ENCODE results near the gene ZNF507.

Gene ZNF507

DNA sequence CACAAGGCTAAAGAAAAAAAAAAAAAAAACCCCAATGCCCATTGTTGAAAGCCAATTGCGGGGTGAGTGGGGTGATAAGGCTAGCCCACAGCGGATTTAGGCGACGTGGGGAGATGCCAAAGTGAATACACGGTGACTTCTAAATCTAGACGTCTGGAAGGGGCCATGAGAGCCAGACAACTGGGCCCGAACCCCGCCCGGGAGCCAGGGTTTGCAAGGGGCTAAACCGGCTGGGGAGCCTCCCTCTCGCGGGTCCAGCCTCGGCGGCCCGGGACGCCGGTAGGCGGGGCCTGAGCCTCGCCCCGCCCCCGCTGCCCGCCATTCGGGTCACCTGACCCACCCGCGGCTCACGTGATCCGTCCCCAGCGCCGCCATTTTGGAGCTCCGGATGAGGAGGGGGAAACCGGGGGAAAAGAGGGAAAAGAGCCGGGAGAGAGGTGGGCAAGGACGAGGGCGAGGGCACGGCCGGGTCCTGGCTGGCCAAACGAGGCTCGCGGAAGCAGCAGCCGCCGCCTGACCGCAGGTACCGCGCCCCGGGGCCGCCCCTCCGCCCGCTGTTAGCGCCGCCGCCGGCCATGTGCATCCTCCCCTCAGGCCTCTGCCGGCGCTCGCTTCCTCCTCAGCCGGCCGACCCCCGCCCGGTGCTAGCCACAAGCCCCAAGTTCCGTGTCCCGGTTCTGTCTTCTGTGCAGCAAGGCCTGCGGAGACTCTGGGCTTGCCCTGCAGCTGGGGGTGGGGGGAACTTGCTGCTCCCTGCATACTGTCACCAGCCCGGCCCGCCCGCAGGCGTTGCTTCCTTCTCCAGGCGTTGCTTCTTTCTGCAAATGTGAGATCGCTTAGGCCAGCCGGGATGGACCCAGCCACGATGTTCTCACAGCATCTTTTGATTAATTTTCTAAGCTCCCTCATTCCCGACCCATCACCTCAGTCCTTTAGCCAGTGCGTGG lies at the start of gene ZNF507:
ZNF507 (plus strand) TSS at position 350 of the 947 bp plus-strand sequence. CDS start 7,221 bp downstream, outside the sequence.
- peak; percentile 43 to 47 for DNase-seq (ENCODE audit: low read depth in 2 of 2)

DNA sequence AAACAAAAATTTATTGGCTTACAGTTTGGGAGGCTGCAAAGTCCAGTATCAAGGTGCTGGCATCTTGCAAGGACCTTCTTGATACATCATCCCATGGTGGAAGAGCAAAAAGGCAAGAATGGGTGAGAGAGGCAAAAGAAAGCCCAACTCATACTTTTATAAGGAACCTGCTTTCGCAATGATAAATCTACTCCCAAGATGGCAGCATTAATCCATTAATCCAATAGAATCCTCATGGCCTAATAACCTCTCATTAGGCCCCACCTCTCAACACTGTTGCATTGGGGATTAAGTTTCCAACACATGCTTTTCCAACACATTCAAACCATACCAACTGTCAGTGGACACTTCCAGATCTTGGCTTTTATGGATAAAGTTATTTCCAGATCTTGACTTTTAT lies 48.7 kb upstream of the ZNF507 start:
- no peak for DNase-seq (ENCODE audit: low read depth in 2 of 2)

DNA sequence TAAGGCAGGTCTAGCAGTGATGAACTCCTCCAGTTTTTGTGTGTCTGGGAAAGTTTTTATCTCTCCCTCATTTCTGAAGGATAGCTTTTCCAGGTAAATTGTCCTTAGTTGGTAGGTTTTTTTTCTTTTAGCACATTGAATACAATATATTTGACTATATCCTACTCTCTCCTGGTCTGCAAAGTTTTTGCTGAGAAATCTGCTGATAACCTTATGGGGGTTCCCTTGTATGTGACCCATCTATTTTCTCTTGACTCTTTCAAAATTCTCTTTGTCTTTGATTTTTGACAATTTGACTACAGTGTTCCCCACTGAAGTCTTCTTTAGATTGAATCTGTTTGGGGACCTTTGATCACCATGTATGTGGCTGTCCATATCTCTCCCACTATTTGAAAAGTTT lies 42.6 kb upstream of the ZNF507 start:
- DNase-seq (ENCODE audit: low read depth in 2 of 2): no peak

DNA sequence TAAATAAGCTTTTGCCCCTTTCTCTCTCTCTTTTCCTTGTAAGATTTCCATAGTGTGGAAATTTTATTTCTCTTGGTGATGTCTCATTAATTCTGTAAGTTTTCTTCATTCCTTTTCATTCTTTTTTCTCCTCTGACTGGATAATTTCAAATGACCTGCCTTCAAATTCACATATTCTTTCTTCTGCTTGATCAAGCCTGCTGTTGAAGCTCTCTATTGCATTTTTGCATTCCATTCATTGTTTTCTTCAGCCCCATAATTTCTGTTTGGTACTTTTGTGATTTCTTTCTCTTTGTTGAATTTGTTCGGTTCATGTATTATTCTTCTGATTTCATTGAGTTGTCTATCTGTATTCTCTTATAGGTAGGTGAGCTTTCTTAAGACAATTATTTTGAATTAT lies 42.2 kb upstream of the ZNF507 start:
- no peak for DNase-seq (ENCODE audit: low read depth in 2 of 2)

DNA sequence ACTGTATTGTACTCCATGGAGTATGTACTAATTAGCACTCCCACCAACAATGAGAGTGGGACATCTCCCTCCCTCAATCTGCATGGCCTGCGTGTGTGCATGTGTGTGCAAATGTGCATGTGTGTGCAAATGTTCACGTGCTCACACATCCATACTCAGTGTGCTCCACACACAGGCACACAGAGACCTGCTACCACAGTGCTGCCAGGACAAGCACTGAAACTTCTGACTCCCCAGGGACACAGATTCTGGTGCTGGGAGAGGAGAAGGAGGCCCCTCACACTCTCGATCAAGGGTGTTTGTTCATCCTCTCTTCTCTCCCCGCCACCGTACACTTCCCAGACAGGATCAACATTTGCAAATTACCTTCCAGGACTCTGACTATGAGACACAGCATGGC lies 37.8 kb upstream of the ZNF507 start:
- DNase-seq (ENCODE audit: low read depth in 2 of 2): no peak

DNA sequence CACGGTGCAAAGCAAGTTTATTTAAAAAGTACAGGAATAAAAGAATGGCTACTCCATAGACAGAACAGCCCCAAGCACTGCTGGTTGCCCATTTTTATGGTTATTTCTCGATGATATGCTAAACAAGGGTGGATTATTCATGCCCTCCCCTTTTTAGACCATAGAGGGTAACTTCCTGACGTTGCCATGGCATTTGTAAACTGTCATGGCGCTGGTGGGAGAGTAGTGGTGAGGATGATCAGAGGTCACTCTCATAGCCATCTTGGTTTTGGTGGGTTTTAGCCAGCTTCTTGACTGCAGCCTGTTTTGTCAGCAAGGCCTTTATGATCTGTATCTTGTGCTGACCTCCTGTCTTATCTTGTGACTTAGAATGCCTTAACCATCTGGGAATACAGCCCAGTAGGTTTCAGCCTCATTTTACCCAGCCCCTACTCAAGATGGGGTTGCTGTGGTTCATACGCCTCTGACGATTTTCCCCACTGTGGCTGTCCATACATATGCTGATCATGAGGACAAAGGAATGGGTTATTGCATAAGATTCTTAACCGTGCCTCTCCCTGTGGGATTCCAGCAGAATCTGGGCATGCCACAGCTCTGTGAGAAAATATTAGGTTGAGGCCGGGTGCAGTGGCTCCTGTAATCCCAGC lies 36.9 kb upstream of the ZNF507 start:
- DNase-seq (ENCODE audit: low read depth in 2 of 2): no peak

DNA sequence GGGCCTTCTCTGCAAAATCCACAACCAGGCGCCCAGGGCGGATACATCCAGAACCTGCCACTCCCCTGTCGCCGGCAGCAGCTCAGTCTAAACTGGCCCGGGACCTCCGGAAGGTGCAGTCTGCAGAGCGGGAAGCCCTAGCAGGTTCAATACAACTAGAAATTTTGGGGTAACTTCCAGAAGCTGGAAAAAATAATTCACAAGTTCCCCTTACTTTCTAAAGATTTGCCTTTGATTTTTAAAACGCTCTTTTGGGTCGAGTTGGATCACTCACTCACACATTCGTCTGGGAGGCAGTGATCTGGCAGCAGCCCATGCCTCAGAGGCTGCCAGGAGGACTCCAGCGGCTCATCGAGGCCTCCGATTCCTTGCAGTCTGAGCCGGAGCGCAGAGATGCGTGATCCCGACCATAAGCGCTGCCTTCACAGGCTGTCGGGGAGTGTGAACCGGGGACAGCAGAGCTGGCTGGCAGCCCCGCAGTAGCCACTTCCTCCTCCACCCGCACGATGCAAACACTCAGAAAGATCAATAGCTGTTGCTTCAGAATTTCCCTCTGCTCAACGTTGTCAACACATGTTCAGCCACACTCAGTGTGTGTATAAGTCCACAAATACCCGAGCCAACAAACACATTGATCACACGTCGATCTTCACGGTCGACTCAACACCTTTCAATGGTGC lies 35.6 kb upstream of the ZNF507 start:
- no peak for DNase-seq (ENCODE audit: low read depth in 2 of 2)

DNA sequence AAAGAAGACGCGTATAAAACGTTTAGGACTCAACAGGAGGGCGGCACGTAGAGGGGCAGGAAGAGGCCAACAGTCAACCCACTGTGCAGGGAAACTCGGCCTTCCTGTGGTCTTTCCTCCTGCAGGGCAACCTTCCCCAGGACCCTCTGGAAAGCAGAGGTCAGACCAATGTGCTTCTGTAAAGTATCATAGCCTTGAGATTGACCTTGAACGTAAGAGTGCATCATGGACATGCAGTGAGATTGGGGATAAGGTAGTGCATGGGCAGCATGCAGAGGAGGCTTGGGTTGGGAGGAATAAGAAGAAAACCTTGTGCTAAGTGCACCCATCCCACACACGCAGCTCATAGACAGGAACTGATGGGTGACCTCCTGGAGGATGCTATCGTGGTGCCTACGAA lies 34.0 kb upstream of the ZNF507 start:
- DNase-seq (ENCODE audit: low read depth in 2 of 2): no peak

DNA sequence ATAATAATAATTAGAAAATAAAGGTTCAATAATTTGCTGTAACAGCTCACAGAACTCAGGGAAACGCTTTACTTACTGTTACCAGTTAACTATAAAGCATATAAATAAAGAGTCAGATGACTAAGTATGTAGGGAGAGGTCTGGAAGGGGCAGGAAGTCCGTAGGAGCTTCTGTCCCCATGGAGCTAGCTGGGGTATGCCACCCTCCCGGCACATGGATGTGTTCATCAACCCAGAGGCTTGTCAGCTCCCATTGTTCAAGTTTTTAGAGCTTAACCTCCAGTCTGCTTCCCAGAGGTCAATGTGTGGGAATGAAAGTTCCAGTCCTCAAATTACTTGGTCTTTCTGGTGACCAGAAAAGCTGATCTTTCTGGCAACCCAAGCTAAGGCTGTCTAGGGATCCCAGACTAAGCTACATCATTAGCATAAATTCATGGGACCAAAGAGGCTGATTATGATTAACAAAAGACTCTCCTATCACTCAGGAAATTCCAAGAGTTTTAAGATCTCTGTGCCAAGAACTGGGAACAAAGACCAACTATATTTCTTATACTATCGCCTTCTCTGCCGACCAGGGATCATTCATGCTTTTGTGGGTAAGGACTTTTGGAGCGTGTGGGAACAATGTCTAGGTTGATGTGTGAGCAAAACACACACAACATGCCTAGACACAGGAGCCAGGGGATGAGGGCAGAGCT lies 31.7 kb upstream of the ZNF507 start:
- DNase-seq (ENCODE audit: low read depth in 2 of 2): no peak

DNA sequence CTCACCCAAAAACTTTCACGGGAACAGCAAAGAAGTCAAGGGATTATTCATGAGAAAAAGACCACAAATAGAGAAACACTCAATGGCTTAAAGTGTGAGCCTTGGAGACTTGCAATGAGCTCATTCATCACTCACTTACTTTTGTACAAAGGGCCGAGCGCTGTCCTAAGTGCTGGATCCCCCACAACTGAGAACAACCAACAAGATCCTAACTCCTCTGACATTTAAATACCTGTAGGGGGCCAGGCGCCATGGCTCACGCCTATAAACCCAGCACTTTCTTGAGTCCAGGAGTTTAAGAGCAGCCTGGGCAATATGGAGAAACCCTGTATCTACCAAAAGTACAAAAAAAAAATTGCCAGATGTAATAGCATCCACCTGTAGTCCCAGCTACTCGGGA lies 29.4 kb upstream of the ZNF507 start:
- DNase-seq (ENCODE audit: low read depth in 2 of 2): no peak

DNA sequence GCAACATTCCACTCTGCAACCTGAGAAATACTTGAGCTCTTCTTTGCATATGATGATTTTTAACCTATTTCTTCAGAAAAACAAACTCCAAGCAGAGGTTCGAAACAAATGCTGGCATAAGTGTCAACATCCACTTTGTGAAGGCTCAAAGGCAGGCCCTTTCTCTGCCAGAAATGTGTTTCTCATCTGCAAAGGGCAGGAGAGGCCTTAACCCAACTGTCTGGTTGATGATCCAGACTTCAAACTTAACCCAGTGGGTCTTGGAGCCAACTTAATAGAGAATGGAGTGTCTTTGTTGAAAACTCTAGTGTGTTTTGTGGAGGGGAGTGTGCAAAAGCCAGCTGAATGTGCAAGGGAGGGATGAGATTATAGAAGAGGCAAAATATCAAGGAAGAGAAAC lies 28.3 kb upstream of the ZNF507 start:
- no peak for DNase-seq (ENCODE audit: low read depth in 2 of 2)

DNA sequence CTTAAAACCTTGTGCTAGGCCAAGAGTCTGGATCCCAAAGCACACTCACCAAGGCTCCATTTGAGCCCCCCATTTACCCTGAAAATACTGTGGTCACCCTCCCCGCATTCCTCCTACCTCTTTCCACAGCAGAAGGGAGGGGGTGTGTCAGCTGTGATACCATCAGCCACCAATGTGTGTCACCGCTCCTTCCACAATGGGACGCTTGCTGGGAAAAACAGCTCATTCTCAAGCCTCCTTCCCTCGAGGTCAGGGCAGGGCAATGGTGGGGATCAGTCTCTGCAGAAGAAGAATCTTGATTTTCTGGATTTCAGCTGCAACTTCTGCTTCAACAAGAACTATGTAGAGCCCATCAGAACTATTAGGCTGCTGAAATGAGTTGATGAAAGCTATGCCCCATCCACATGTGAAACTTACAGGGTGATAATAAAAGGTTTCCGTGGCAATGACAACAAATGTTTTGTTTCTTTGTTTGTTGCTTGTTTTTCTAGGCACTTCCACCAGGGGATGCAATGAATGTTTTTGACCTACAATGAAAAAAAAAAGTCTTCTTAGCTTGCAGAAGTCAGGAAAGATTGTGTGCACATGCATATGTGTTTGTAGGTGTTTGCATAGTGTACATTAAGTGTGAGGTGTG lies 26.4 kb upstream of the ZNF507 start:
- no peak for DNase-seq (ENCODE audit: low read depth in 2 of 2)

DNA sequence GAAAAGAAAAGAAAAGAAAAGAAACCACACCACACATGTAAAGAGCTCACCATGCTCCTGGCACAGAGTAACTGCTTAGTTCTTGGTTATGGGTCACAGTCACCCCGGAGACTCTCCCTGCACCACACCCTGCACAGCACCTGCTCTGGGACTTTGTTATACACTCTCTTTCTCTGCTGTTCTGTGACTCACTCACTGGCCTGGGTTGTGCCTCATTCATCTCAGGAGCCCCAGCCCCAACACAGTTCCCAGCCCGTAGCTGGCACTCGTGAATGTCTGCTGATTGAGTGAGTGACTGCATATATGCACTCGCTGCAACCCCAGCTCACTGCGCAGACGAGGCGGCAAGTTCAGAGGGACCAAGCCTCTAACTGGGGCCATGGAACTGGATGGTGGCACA lies 22.9 kb upstream of the ZNF507 start:
- DNase-seq (ENCODE audit: low read depth in 2 of 2): no peak

DNA sequence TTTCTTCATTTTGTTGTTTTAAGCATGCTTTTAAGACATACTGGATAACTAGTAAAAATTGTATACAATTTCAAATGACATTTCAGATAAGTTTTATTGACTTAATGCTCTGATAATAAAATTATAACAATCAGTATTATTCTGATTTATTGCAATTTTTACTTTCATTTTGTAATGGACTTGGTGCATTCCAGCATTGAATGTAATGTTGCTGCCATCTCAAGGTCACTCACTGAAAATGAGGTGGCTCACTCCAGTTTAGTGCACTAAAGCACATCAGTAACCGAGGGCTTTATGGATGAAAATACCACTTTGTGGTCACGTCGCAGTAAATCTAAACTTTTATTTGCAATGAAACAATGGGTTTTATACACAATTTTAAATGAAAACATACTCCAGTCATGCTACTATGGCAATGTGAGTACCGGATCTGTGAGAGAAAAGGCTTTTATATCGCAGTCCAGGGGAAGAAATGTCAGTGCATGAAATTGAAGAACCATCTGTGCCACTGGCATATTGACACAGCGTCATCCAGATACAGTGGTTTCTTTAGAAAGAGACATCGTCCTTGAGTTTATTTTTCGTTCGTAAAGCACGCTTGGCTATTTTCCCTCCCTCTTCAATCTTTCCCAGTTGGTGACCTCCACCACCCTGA lies 20.7 kb upstream of the ZNF507 start:
- no peak for DNase-seq (ENCODE audit: low read depth in 2 of 2)

DNA sequence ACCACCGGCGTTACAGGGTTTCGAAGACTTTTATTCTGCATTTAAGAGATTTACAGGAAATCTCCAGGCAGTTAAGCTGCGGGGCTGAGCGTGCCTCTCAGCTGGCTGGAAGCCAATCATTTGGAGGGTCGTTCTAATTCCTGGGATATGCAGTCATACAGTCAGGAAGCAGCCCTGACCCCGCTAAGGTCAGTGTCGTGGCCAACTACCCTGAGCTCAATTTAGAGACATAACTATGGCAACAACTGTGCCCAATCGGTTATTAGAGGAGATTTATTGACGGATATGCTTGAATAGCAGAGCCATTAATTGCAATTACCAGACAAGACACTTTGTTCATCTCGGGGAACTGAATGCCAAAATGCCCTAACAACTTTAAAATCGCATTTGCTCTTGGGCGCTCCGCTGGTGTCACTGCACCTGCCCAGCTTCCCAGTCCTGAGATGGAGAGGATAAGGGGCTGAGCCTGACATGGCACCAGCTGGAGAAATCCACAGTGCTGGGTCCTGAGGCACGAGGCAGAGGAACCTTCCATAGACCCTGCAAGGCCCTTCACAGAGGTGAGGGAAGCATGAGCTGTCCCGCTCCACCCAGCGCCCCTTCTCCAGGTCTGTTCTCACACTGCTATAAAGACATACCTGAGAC lies 15.1 kb upstream of the ZNF507 start:
- no peak for DNase-seq (ENCODE audit: low read depth in 2 of 2)

DNA sequence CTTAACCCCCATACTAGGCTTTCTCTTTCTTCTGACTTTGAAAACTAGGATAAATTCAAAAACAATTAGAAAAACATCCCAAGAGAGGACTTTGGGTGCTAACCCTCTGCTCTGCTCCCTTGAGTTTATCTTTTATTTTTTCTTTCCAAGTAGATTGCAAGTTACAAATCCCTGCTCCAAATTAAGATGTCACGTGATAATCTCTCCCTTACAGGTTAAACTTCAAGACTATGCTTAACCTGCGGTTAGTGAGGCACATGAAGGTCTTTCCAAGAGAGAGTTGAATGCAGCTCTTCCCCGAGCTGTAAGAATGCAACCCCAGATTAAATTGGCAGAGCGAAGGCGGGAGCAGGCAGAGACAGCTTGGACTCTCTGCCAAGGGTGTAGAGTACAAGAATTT lies 12.2 kb upstream of the ZNF507 start:
- no peak for DNase-seq (ENCODE audit: low read depth in 2 of 2)

DNA sequence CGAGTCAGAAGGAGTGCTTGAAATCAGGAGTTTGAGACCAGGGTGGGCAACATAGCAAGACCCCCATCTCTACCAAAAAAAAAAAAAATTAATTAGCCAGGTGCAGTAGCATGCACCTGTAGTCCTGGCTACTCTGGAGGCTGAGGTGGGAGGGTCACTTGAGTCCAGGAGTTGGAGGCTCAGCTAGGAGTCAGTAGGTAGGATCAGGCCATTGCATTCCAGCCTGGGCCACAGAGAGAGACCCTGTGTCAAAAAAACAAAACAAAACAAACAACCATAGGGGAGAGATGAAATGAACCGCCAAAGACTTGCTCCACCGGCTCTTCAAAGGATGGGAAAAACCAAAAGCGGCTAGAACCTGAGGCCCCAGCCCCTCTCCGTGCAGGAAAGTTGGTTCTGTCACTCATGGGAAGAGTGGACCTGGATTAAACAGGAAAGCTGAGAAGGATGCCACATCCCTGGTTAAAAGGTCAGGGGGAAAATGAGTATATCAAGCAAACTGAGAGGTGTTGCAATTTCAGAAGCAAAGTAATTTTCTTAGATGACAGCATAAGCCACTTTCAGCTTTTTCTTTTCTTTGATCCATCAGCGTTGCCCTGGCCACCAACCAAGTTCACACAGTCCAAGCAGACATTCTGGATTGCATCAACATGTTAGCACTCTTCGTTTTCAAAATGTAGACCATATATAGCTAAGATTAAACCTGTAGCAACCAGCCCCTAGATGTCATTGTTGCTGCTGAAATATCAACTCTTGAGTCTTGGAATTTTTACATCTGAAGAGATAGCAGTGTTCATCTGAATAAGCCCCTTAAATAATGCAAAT lies 8.9 kb upstream of the ZNF507 start:
- DNase-seq (ENCODE audit: low read depth in 2 of 2): peak; percentile 26 to 40

DNA sequence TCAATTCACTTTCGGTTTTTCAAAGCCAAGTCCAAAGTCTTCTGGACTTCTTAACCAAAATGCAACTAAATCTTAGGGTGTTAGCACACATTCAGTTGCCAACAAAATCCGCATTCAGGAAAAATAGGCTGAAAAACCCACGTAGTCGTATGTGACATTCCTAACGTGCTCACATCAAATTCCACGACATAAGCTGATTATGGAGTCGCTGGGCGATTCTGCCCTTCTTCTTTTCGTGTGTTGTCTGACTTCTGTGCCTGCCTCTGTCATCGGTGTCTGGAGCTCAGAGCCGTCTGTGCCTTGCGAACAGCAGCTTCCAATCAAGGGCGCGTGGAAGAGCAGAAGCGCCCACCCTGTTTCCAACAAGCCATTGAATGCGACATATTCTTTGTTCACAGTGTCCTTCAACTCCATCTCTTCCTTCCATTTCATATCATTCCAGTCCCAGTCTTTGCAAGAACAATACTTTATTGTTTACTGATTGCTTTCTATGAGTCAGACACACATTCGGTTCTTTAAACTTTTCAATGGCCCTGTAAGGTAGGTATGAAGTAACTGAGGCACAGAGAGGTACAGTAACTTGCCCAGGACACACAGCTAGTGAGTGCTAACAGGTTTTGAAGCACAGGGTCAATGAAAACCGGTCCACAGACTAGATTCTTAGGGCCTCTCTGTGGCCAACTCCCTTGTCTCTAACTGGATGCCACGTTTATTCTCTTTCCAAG lies 8.2 kb upstream of the ZNF507 start:
- DNase-seq (ENCODE audit: low read depth in 2 of 2): no peak

DNA sequence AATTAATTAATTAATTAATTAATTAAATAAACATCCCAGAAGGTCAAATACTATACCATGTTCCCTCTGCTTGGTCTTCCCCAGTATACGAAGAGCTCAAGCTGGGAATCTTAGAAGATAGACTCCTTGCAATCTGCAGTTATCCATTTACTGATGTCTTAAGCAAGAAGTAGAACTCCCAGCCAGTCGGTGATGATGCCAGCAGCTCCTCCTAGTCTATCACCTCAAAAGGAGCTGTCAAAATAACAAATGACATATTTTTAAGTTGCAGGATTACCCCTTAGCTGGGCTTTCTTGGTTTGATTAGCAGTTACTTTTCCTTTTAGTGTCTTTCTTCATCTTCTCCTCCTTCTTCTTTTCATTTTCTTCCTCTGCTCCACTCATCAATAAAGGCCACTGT lies 6.0 kb upstream of the ZNF507 start:
- no peak for DNase-seq (ENCODE audit: low read depth in 2 of 2)

All from fibroblast of skin of left biceps (primary cell).